ENCODE measurements around the gene ITGBL1.

DNA sequence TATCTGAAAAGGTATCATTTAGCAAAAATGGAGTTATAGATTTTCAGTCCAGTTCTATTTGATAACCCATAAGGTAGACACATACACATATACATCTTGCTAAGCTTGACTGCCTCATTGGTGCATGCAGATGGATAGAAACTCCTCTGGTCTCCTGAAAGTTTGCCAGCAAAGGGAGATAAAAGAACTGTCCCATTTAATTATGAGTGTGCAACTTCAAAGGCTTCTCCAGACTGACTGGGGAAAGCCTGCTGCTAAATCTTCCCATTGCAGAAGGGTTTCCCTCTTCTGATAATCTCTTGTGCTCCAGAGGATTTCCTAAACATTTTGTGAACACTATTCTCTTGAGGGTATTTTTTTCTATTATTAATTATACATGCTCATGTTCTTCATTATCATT is 131.9 kb downstream of the ITGBL1 start:
- no peak for TF ChIP-seq MAFK (IDR thresholded peaks at IDR 0.05; ENCODE audit: low read depth, low read length)
- no peak for TF ChIP-seq POLR2A (IDR thresholded peaks at IDR 0.05; ENCODE audit: low read depth, low read length)
- no peak for TF ChIP-seq RAD21 (IDR thresholded peaks at IDR 0.05; ENCODE audit: low read length)
- TF ChIP-seq, protein P1, sequence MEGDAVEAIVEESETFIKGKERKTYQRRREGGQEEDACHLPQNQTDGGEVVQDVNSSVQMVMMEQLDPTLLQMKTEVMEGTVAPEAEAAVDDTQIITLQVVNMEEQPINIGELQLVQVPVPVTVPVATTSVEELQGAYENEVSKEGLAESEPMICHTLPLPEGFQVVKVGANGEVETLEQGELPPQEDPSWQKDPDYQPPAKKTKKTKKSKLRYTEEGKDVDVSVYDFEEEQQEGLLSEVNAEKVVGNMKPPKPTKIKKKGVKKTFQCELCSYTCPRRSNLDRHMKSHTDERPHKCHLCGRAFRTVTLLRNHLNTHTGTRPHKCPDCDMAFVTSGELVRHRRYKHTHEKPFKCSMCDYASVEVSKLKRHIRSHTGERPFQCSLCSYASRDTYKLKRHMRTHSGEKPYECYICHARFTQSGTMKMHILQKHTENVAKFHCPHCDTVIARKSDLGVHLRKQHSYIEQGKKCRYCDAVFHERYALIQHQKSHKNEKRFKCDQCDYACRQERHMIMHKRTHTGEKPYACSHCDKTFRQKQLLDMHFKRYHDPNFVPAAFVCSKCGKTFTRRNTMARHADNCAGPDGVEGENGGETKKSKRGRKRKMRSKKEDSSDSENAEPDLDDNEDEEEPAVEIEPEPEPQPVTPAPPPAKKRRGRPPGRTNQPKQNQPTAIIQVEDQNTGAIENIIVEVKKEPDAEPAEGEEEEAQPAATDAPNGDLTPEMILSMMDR (conservative IDR thresholded peaks at IDR 0.05; ENCODE audit: low read depth, low read length) = no peak
- TF ChIP-seq MAZ (IDR thresholded peaks at IDR 0.05; ENCODE audit: borderline replicate concordance, low read depth, low read length) = no peak
- TF ChIP-seq RFX5 (IDR thresholded peaks at IDR 0.05; ENCODE audit: low read depth, low read length) = no peak
- TF ChIP-seq SMC3 (IDR thresholded peaks at IDR 0.05; ENCODE audit: low read depth, low read length) = no peak
- no peak for TF ChIP-seq RCOR1 (IDR thresholded peaks at IDR 0.05; ENCODE audit: insufficient replicate concordance, low read length)

Measured in IMR-90 (cell line).